Fibroblast of lung (primary cell): Measurements from ENCODE around the gene MINK1. TPM values are rescaled to one million over a fixed set of nuclear protein-coding genes. Genes with fewer than 3 reads are reported as not detected.

ENCODE experiments used
- DNase-seq, 2 donors: peaks; one replicate each; pipeline versions ENCODE4 v3.0.0 to v3.0.0-alpha.2; 2010; ENCODE audit warnings: low read depth in 2 of 2
- H2AFZ ChIP-seq: 2 replicates; pipeline ENCODE4 v1.5.1; 2012; ENCODE audit warnings: low read length, control low read depth, inconsistent platforms
- H3K27ac ChIP-seq: 2 replicates; pipeline ENCODE4 v1.5.1; 2011; ENCODE audit warnings: low read length, control low read depth; ENCODE audit not compliant: insufficient read depth
- H3K27me3 ChIP-seq: 2 replicates; pipeline ENCODE4 v1.5.1; 2011; ENCODE audit warnings: mild to moderate bottlenecking, low read length; ENCODE audit not compliant: control insufficient read depth, insufficient read depth
- H3K36me3 ChIP-seq: 2 replicates; pipeline ENCODE4 v1.5.1; 2011; ENCODE audit warnings: low read length; ENCODE audit not compliant: control insufficient read depth, insufficient read depth
- H3K4me1 ChIP-seq: 2 replicates; pipeline ENCODE4 v1.5.1; 2011; ENCODE audit warnings: low read length; ENCODE audit not compliant: control insufficient read depth, insufficient read depth; ENCODE audit errors: extremely low read depth
- H3K4me2 ChIP-seq: 2 replicates; pipeline ENCODE4 v1.5.1; 2011; ENCODE audit warnings: low read length, control low read depth; ENCODE audit not compliant: insufficient read depth; ENCODE audit errors: extremely low read depth
- H3K4me3 ChIP-seq, 4 experiments: fragments of 200-600 bp in 1 of 4; sonication (generic) in 1 of 4; replicated peaks in 1 of 4; 2 replicates each; pipeline ENCODE4 v1.5.1; 2011 to 2016; ENCODE audit warnings: low read length in 4 of 4, low read depth in 3 of 4, mild to moderate bottlenecking in 3 of 4, control low read depth in 2 of 4, inconsistent platforms in 1 of 4, mixed read lengths in 1 of 4; ENCODE audit not compliant: insufficient read depth in 1 of 4; ENCODE audit errors: control extremely low read depth in 1 of 4
- H3K79me2 ChIP-seq: 2 replicates; pipeline ENCODE4 v1.5.1; 2012; ENCODE audit warnings: mild to moderate bottlenecking, low read length, inconsistent platforms; ENCODE audit not compliant: control insufficient read depth, insufficient read depth
- H3K9ac ChIP-seq: 2 replicates; pipeline ENCODE4 v1.5.1; 2011; ENCODE audit warnings: mild to moderate bottlenecking, low read length, control low read depth; ENCODE audit not compliant: insufficient read depth
- H3K9me3 ChIP-seq: 2 replicates; pipeline ENCODE4 v1.5.1; 2012; ENCODE audit warnings: low read depth, low read length; ENCODE audit not compliant: control insufficient read depth, insufficient read depth
- H4K20me1 ChIP-seq: 2 replicates; pipeline ENCODE4 v1.5.1; 2011; ENCODE audit warnings: low read length; ENCODE audit not compliant: control insufficient read depth, insufficient read depth; ENCODE audit errors: extremely low read depth
- CTCF ChIP-seq, 2 donors: IDR thresholded peaks in 1 of 2; conservative IDR thresholded peaks in 1 of 2; 1 replicate in 1 of 2; 2 replicates in 1 of 2; pipeline ENCODE4 v1.5.1; 2011 to 2012; ENCODE audit warnings: low read length in 2 of 2, control low read depth in 1 of 2, inconsistent platforms in 1 of 2, low read depth in 1 of 2, mild to moderate bottlenecking in 1 of 2
- EZH2 ChIP-seq: IDR thresholded peaks from 2 replicates; pipeline ENCODE4 v1.5.1; 2012; ENCODE audit warnings: low read length, control low read depth, mild to moderate bottlenecking; ENCODE audit errors: missing control alignments
- polyA plus RNA-seq, 2 donors: library from polyadenylated mRNA; depleted of rRNA in 1 of 2; stranded (reverse) in 1 of 2; unstranded in 1 of 2; fragments of >200 nt; gene quantifications; 2 replicates each; pipeline ENCODE4 v1.2.1, GENCODE V29; 2011 to 2012; ENCODE audit warnings: missing spikeins in 1 of 2
- total RNA-seq: library from RNA; depleted of rRNA; stranded (reverse); fragments of >200 nt; gene quantifications from 2 replicates; pipeline ENCODE4 v1.2.1, GENCODE V29; 2014

Gene MINK1
- total and polyA plus RNA-seq, 2 donors (not counting 1 experiment from before 2014, with no cell fraction given) = 27.2 to 28.6 TPM

DNA sequence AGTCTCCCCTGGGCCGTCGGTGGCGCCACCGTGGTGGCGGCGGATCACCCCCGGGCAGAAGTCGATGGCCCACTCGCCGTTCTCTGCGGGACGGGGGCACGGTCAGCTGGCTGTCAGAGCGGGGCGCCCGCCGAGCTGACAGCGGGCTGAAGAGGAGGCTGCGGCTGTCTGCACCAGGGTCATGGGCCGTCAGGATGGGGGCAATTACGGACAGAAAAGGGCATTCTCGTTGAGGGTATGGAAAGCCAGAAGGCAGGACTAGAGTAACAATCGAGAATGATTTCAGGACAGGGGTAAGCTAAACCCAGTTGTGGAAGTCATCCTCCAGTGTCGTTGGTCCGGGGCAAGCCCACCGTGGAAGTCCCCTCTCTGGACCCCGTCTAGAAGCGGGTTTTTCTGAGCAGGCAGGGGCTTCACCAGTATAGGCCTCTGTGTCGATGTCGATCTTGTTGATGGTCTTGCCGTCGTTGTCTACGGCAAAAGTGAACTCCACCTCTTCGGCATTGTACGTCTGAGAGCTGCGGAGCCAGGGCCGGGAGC is 68.0 kb downstream of the MINK1 start:
- no peak for TF ChIP-seq EZH2
- TF ChIP-seq CTCF (conservative IDR thresholded peaks at IDR 0.05 in 1 of 2, IDR thresholded peaks at IDR 0.05 in 1 of 2; ENCODE audit: low read depth in 1 of 2, low read length in 2 of 2) = no peak
- Histone ChIP-seq H2AFZ (no peak overlapping the region), H3K4me1 (peaks cover 4% of the 10 kb centered on the region), H3K79me2 (no peaks in the 10 kb centered on the region), H3K4me3 (no peak overlapping the region), H3K27me3 (peaks cover 2% of the 10 kb centered on the region), H3K27ac (no peak overlapping the region), H3K36me3 (peaks cover 9% of the 10 kb centered on the region), H3K9me3 (no peaks in the 10 kb centered on the region), H3K4me2 (no peak overlapping the region), H4K20me1 (no peaks in the 10 kb centered on the region), H3K9ac (no peak overlapping the region)
- no peak for DNase-seq

DNA sequence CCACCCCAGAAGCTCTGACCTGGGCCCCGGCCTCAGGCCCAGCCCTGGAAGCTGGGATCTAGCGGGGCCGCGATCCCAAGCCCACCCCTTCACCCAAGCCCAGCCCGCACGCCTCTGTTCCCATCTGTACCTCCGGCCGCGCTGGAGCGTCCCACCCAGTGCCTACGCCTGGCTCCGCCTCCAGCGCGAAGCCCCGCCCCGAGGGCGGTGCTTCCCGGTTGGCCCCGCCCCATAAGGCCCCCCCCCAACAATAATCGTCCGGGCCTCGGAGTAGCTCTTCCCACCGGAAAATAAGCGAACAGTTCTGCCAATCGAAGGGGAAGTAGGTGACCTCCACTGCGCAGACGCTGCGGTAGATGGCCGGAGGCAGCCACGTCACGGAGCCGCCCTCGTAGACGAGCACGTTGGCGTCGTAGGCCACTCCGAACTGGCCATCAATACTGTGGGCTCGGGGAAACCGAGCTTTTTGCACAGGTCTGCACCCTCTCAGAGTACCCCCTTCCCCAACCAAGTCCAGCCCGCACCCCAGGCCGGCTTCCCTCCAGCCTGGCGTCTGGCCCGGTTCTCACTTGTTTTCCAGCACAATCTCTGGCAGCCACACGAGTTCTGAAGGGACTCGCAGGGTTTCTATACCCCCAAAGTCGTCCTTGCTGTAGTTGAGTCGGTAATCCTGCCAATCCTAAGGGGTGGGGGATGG is 68.7 kb downstream of the MINK1 start:
- H3K4me2 ChIP-seq = no peak overlapping the region

DNA sequence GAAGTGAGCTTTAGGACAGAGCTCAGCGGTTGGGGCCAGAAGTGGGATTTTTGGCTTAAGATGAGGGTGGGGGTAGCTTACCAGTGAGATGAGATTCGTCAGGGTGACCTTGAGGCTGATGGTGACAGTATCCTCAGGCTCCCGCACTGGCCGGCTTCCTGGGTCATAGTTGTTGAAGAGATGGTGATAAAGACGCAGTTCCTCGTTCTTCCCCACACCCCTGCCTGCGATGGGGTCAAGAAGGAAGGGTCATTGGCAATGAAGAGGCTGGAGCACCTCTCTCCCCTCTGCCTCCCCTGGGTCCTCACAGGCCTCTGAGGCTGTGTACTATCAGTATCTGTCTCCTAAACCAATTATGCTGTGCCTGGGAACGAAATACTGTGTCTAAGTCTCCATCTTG is 69.4 kb downstream of the MINK1 start:
- Histone ChIP-seq H3K4me3 (no peak overlapping the region), H3K9me3 (no peaks in the 10 kb centered on the region), H3K36me3 (peaks cover 2% of the 10 kb centered on the region), H3K4me2 (no peak overlapping the region), H4K20me1 (no peaks in the 10 kb centered on the region), H2AFZ (no peak overlapping the region), H3K27ac (no peak overlapping the region), H3K9ac (no peak overlapping the region), H3K79me2 (no peaks in the 10 kb centered on the region), H3K27me3 (peaks cover 2% of the 10 kb centered on the region), H3K4me1 (peaks cover 4% of the 10 kb centered on the region)
- DNase-seq = no peak
- TF ChIP-seq CTCF (conservative IDR thresholded peaks at IDR 0.05 in 1 of 2, IDR thresholded peaks at IDR 0.05 in 1 of 2; ENCODE audit: low read depth in 1 of 2, low read length in 2 of 2) = no peak
- TF ChIP-seq EZH2 = no peak

More for the DNA sequence above, 68.7 kb downstream of the MINK1 start:
- H3K4me3 ChIP-seq = no peak overlapping the region
- no peak for TF ChIP-seq EZH2
- TF ChIP-seq CTCF (conservative IDR thresholded peaks at IDR 0.05 in 1 of 2, IDR thresholded peaks at IDR 0.05 in 1 of 2; ENCODE audit: low read depth in 1 of 2, low read length in 2 of 2) = no peak
- H3K9ac ChIP-seq = no peak overlapping the region
- peaks cover 5% of the 10 kb centered on the region for H3K36me3 ChIP-seq
- DNase-seq = peak in 1 of 2 donors; percentile 18
- peaks cover 2% of the 10 kb centered on the region for H3K27me3 ChIP-seq
- H3K4me1 ChIP-seq = peaks cover 4% of the 10 kb centered on the region
- H4K20me1 ChIP-seq = no peaks in the 10 kb centered on the region
- H2AFZ ChIP-seq = no peak overlapping the region
- no peaks in the 10 kb centered on the region for H3K9me3 ChIP-seq
- no peaks in the 10 kb centered on the region for H3K79me2 ChIP-seq
- no peak overlapping the region for H3K27ac ChIP-seq
